ENCODE results near the gene SART3.
"Not testable (repeated sequence)": the region's sequence is repeated elsewhere in the genome, so short reads cannot be mapped to it uniquely, and the experiment has no call there.

DNA sequence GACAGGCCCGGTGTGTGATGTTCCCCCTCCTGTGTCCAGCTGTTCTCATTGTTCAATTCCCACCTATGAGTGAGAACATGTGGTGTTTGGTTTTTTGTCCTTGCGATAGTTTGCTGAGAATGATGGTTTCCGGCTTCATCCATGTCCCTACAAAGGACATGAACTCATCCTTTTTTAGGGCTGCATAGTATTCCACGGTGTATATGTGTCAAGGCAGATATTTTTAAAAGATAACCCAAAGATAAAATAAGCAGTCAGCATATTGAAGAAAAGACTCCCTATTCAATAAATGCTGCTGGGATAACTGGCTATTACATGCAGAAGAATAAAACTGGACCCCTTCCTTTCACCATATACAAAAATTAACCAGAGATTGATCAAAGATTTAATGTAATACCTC lies 73.9 kb downstream of the SART3 start:
- not testable (repeated sequence) for TF ChIP-seq POLR2A (IDR thresholded peaks at IDR 0.05; ENCODE audit: low read length); GATA1 (IDR thresholded peaks at IDR 0.05; ENCODE audit: low read depth, low read length)

Measured in erythroblast (primary cell).